GM19193 (cell line): ENCODE measurements around the gene KRTAP19-1.

Source experiments
- POLR2A ChIP-seq: IDR thresholded peaks from 4 replicates; pipeline ENCODE4 v1.6.1; 2011; ENCODE audit not compliant: insufficient read depth, insufficient read length; ENCODE audit errors: extremely low read depth

The KRTAP19-1 gene

GRCh38 chr21:30480145-30480544, at the start of gene KRTAP19-1:
TSS of gene KRTAP19-1 (minus strand) at chr21:30480367. CDS start at chr21:30480317, 50 bp downstream.
- TF ChIP-seq POLR2A, result no peak

- no peak for TF ChIP-seq POLR2A
Measured at GRCh38 chr21:30518876-30519275, 38.7 kb upstream of the KRTAP19-1 start.

GRCh38 chr21:30515681-30516080, 35.5 kb upstream of the KRTAP19-1 start:
- no peak for TF ChIP-seq POLR2A

GRCh38 chr21:30502041-30502440, 21.9 kb upstream of the KRTAP19-1 start, which contains the start of gene KRTAP19-5:
TSS of gene KRTAP19-5 (minus strand) at chr21:30502141. CDS start at chr21:30502090, 51 bp downstream.
- TF ChIP-seq POLR2A, result no peak

- no peak for TF ChIP-seq POLR2A
Measured at GRCh38 chr21:30497065-30497464, 16.9 kb upstream of the KRTAP19-1 start, which contains the start of gene KRTAP19-4. TSS of gene KRTAP19-4 (minus strand) at chr21:30497165. CDS start at chr21:30497110, 55 bp downstream.

- no peak for TF ChIP-seq POLR2A
Measured at GRCh38 chr21:30491963-30492428, 11.8 kb upstream of the KRTAP19-1 start, which contains the start of gene KRTAP19-3. TSS of gene KRTAP19-3 (minus strand) at chr21:30492013. CDS start at chr21:30491957, 56 bp downstream.

- no peak for TF ChIP-seq POLR2A
Measured at GRCh38 chr21:30487336-30487735, 7.2 kb upstream of the KRTAP19-1 start, which contains the start of gene KRTAP19-2. TSS of gene KRTAP19-2 (minus strand) at chr21:30487436. CDS start at chr21:30487348, 88 bp downstream.

GRCh38 chr21:30486180-30486579, 6.0 kb upstream of the KRTAP19-1 start:
- no peak for TF ChIP-seq POLR2A

GRCh38 chr21:30482130-30482529, 2.0 kb upstream of the KRTAP19-1 start:
- no peak for TF ChIP-seq POLR2A

GRCh38 chr21:30479259-30479658, 908 bp downstream of the KRTAP19-1 start:
- no peak for TF ChIP-seq POLR2A

GRCh38 chr21:30478004-30478403, 2.2 kb downstream of the KRTAP19-1 start:
- no peak for TF ChIP-seq POLR2A

- TF ChIP-seq POLR2A, result no peak
Measured at GRCh38 chr21:30468900-30469714, 11.1 kb downstream of the KRTAP19-1 start.

- no peak for TF ChIP-seq POLR2A
Measured at GRCh38 chr21:30463713-30464112, 16.5 kb downstream of the KRTAP19-1 start.

- no peak for TF ChIP-seq POLR2A
Measured at GRCh38 chr21:30448514-30448913, 31.7 kb downstream of the KRTAP19-1 start.

- TF ChIP-seq POLR2A, result no peak
Measured at GRCh38 chr21:30447056-30447455, 33.1 kb downstream of the KRTAP19-1 start.

- TF ChIP-seq POLR2A, result no peak
Measured at GRCh38 chr21:30444204-30444603, 36.0 kb downstream of the KRTAP19-1 start.
